GM12878 (cell line): Measurements from ENCODE around the gene RABL6. TPM values are rescaled to one million over a fixed set of nuclear protein-coding genes. Genes with fewer than 3 reads are reported as not detected.

ENCODE experiments used
- BACH1 ChIP-seq: fragments of 450-650 bp; IDR thresholded peaks from 2 replicates; pipeline ENCODE4 v1.6.1; 2017; ENCODE audit warnings: mild to moderate bottlenecking, borderline replicate concordance
- EED ChIP-seq: sonication (generic); IDR thresholded peaks from 2 replicates; pipeline ENCODE4 v1.6.1; 2016; ENCODE audit warnings: antibody characterized with exemption, low read depth
- ETV6 ChIP-seq, 2 experiments: fragments of 450-650 bp in 1 of 2; IDR thresholded peaks in 1 of 2; conservative IDR thresholded peaks in 1 of 2; 2 replicates each; pipeline ENCODE4 v1.6.1; 2014; ENCODE audit warnings: antibody characterized with exemption in 1 of 2, borderline replicate concordance in 1 of 2, low read depth in 1 of 2, mild to moderate bottlenecking in 1 of 2, moderate library complexity in 1 of 2
- HDAC2 ChIP-seq: fragments of 200-600 bp; sonication (generic); IDR thresholded peaks from 2 replicates; pipeline ENCODE4 v1.6.1; 2017
- IKZF1 ChIP-seq: fragments of 450-650 bp; conservative IDR thresholded peaks from 2 replicates; pipeline ENCODE4 v1.6.1; 2017; ENCODE audit warnings: antibody characterized with exemption, mild to moderate bottlenecking
- IRF4 ChIP-seq: IDR thresholded peaks from 2 replicates; pipeline ENCODE4 v1.6.1; 2011; ENCODE audit warnings: low read depth, low read length
- JUNB ChIP-seq: IDR thresholded peaks from 2 replicates; pipeline ENCODE4 v1.6.1; 2016; ENCODE audit warnings: antibody characterized with exemption, mild to moderate bottlenecking
- MAX ChIP-seq: IDR thresholded peaks from 2 replicates; pipeline ENCODE4 v1.6.1; 2012; ENCODE audit warnings: low read depth, low read length, improper control_type of control experiment
- PKNOX1 ChIP-seq: fragments of 450-650 bp; IDR thresholded peaks from 2 replicates; pipeline ENCODE4 v1.6.1; 2016; ENCODE audit warnings: mild to moderate bottlenecking
- PML ChIP-seq: IDR thresholded peaks from 2 replicates; pipeline ENCODE4 v1.6.1; 2012; ENCODE audit warnings: low read length, inconsistent platforms
- POLR2AphosphoS5 ChIP-seq: IDR thresholded peaks from 2 replicates; pipeline ENCODE4 v1.6.1; 2011; ENCODE audit warnings: mild to moderate bottlenecking, low read length, inconsistent platforms
- SIN3A ChIP-seq: IDR thresholded peaks from 2 replicates; pipeline ENCODE4 v1.6.1; 2012; ENCODE audit warnings: low read depth, low read length, improper control_type of control experiment
- SMAD1 ChIP-seq: fragments of 450-650 bp; IDR thresholded peaks from 2 replicates; pipeline ENCODE4 v1.6.1; 2018; ENCODE audit warnings: mild to moderate bottlenecking, low read depth; ENCODE audit not compliant: partially characterized antibody
- YBX1 ChIP-seq: fragments of 450-650 bp; IDR thresholded peaks from 2 replicates; pipeline ENCODE4 v1.6.1; 2016; ENCODE audit warnings: antibody characterized with exemption
- YY1 ChIP-seq: IDR thresholded peaks from 2 replicates; pipeline ENCODE4 v1.6.1; 2011; ENCODE audit warnings: low read depth, mild to moderate bottlenecking, low read length
- ZNF384 ChIP-seq: IDR thresholded peaks from 2 replicates; pipeline ENCODE4 v1.6.1; 2012; ENCODE audit warnings: low read depth, mild to moderate bottlenecking, low read length, improper control_type of control experiment, borderline replicate concordance
- ZNF687 ChIP-seq: fragments of 450-650 bp; IDR thresholded peaks from 2 replicates; pipeline ENCODE4 v1.6.1; 2017; ENCODE audit warnings: mild to moderate bottlenecking, moderate library complexity
- polyA plus RNA-seq, 11 experiments: library from polyadenylated mRNA; depleted of rRNA in 4 of 11; unstranded in 6 of 11; stranded (reverse) in 5 of 11; fragments of >200 nt; fragmentation: Nextera tagmentation in 4 of 11; fragmentation: Illumina TruSeq in 1 of 11; extraction: Ambion mirVana in 4 of 11; extraction: Trizol in 1 of 11; gene quantifications; 1 replicate in 1 of 11; 2 replicates in 10 of 11; pipeline versions ENCODE4 v1.2.1 to v1.2.3, GENCODE V29; 2011 to 2016; ENCODE audit warnings: inconsistent platforms in 2 of 11, missing spikeins in 2 of 11, low read depth in 1 of 11
- total RNA-seq, 4 experiments: library from RNA; depleted of rRNA in 3 of 4; stranded (reverse); fragments of >200 nt in 3 of 4; fragmentation: Illumina TruSeq in 1 of 4; extraction: Trizol in 1 of 4; gene quantifications; 2 replicates each; pipeline versions ENCODE4 v1.2.1 to v1.2.3, GENCODE V29; 2013 to 2021
- TF ChIP-seq, protein P1 (sequence below): fragments of 150-350 bp; IDR thresholded peaks from 2 replicates; pipeline ENCODE4 v1.6.1; 2014; ENCODE audit warnings: mild to moderate bottlenecking, low read depth, low read length
- TF ChIP-seq, protein P2 (sequence below): IDR thresholded peaks from 2 replicates; pipeline ENCODE4 v1.6.1; 2011; ENCODE audit warnings: low read depth, mild to moderate bottlenecking, low read length, moderate library complexity, borderline replicate concordance; ENCODE audit errors: extremely low read depth
- TF ChIP-seq, protein P3 (sequence below): fragments of 450-650 bp; IDR thresholded peaks from 2 replicates; pipeline ENCODE4 v1.6.1; 2017; ENCODE audit warnings: mild to moderate bottlenecking, low read depth, inconsistent platforms; ENCODE audit not compliant: poor library complexity, severe bottlenecking

Gene RABL6
- total and polyA plus RNA-seq, 10 of the 15 experiments (the other 5 are each of a cell fraction or from before 2014, with no cell fraction given) = 1.4 to 134 (median 42.7) TPM

DNA sequence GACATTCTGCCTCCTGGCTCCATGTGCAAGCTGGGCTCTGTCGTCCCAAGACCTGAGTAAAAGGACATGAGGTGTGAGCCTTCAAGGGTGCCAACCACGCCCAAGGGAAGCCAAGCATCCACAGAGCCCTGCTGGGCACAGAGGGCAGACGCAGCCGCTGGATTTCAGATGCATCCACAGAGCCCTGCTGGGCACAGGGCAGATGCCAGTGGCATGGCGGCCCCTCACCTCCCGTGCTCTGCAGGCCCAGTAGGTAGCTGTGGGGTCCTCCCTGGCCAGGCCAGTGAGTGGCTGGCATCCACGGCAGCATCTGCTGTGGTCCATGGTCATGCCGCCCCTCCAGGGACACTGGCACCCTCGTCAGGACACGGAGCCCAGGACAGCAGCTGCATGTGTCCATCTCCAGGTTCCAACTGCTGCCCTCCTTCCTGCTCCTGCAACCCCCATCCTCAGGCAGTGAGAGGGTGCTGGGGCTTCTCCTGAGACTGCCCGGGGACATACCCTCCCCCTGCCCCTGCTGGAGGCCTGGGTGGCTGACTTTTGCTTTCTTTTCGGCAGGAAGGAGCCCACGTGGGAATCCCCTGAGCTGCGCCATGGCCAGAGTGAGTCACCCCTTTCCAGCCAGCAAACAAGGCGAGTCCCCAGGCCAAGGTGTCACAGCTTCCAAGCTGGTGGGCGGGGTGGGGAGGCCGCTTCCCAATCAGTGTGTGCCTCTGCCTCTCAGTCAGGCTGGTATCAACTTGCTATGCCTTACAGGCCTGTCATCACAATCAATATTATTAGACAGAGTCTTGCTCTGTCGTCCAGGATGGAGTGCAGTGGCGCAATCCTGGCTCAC, 74.6 kb downstream of the RABL6 start (continued):
- TF ChIP-seq POLR2AphosphoS5 = no peak; the same call in 1 of the 2 replicates
- TF ChIP-seq, protein P1, sequence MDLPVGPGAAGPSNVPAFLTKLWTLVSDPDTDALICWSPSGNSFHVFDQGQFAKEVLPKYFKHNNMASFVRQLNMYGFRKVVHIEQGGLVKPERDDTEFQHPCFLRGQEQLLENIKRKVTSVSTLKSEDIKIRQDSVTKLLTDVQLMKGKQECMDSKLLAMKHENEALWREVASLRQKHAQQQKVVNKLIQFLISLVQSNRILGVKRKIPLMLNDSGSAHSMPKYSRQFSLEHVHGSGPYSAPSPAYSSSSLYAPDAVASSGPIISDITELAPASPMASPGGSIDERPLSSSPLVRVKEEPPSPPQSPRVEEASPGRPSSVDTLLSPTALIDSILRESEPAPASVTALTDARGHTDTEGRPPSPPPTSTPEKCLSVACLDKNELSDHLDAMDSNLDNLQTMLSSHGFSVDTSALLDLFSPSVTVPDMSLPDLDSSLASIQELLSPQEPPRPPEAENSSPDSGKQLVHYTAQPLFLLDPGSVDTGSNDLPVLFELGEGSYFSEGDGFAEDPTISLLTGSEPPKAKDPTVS = no peak
- TF ChIP-seq PML = no peak
- peak; percentile 76 for TF ChIP-seq YY1
- no peak for TF ChIP-seq ZNF384
- TF ChIP-seq IRF4 = 0 out of 2 replicates have a peak, but pooled peaks have one; percentile 11
- TF ChIP-seq ETV6 (conservative IDR thresholded peaks at IDR 0.05 in 1 of 2, IDR thresholded peaks at IDR 0.05 in 1 of 2; ENCODE audit: borderline replicate concordance in 1 of 2, low read depth in 1 of 2) = no peak
- peak; percentile 39; the same call in 1 of the 2 replicates for TF ChIP-seq ZNF687
- no peak for TF ChIP-seq YBX1
- no peak for TF ChIP-seq SMAD1
- peak; percentile 81 for TF ChIP-seq IKZF1
- no peak; the same call in 1 of the 2 replicates for TF ChIP-seq PKNOX1
- peak; percentile 68; the same call in 1 of the 2 replicates for TF ChIP-seq SIN3A
- TF ChIP-seq BACH1 = 0 out of 2 replicates have a peak, but pooled peaks have one; percentile 50
- TF ChIP-seq EED = peak; percentile 65; the same call in 1 of the 2 replicates
- peak; percentile 68 for TF ChIP-seq JUNB
- TF ChIP-seq, protein P2, sequence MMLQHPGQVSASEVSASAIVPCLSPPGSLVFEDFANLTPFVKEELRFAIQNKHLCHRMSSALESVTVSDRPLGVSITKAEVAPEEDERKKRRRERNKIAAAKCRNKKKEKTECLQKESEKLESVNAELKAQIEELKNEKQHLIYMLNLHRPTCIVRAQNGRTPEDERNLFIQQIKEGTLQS = no peak
- TF ChIP-seq, protein P3, sequence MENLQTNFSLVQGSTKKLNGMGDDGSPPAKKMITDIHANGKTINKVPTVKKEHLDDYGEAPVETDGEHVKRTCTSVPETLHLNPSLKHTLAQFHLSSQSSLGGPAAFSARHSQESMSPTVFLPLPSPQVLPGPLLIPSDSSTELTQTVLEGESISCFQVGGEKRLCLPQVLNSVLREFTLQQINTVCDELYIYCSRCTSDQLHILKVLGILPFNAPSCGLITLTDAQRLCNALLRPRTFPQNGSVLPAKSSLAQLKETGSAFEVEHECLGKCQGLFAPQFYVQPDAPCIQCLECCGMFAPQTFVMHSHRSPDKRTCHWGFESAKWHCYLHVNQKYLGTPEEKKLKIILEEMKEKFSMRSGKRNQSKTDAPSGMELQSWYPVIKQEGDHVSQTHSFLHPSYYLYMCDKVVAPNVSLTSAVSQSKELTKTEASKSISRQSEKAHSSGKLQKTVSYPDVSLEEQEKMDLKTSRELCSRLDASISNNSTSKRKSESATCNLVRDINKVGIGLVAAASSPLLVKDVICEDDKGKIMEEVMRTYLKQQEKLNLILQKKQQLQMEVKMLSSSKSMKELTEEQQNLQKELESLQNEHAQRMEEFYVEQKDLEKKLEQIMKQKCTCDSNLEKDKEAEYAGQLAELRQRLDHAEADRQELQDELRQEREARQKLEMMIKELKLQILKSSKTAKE = no peak
- TF ChIP-seq HDAC2 = no peak
- peak; percentile 79 for TF ChIP-seq MAX
